Tibial nerve (tissue), 4 donors: ENCODE data around the gene CTSA.

ENCODE experiments used
- CTCF ChIP-seq, 5 experiments: fragments of 200-600 bp in 3 of 5; fragments of 450-650 bp in 2 of 5; sonication (generic) in 3 of 5; IDR thresholded peaks; one replicate each; pipeline ENCODE4 v1.5.1; 2016 to 2019; ENCODE audit warnings: antibody characterized with exemption in 5 of 5, mild to moderate bottlenecking in 3 of 5, moderate library complexity in 2 of 5
- EP300 ChIP-seq, 2 donors: sonication (generic); formaldehyde crosslinking; IDR thresholded peaks; one replicate each; pipeline ENCODE4 v1.6.1; 2017; ENCODE audit warnings: antibody characterized with exemption in 2 of 2, mild to moderate bottlenecking in 1 of 2
- POLR2A ChIP-seq, 2 donors: fragments of 450-650 bp; IDR thresholded peaks; one replicate each; pipeline ENCODE4 v1.6.1; 2017; ENCODE audit warnings: antibody characterized with exemption in 2 of 2, mild to moderate bottlenecking in 2 of 2, moderate library complexity in 2 of 2

DNA sequence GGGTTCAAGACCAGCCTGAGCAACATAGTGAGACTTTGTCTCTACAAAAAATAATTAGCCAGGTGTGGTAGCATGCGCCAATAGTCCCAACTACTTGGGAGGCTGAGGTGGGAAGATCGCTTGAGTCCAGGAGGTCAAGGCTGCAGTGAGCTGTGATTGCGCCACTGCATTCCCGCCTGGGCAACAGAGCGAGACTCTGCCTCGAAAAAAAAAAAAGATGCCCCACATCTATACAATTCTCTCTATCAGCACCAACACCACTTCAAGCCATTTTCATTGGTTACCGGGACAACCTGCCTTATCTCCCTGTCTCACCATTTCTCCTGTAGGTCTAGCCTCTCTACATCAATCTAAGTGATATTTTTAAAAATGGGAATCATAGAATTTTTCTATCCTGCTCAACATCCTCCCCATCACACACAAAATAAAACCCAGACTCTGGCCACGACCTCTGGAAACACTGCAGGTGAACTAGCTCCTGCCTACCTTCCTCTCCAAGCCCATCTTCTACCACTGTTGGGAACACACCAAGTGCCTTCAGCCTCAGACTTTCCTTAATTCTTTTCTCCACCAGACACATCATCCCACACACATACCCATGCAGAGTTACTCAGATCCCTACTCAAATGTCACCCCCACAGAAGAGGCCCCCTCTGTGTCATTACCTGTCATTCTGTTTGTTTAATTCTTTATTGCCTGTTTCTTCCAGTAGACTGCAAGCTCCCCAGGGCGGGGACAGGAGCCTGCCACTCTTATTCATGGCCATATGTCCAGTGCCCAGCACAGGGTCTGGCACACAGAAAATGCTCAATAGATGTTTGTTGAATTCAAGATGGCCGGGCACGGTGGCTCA, 30.4 kb downstream of the CTSA start:
- TF ChIP-seq CTCF (IDR thresholded peaks at IDR 0.05) (no peak), POLR2A (IDR thresholded peaks at IDR 0.05) (no peak), EP300 (IDR thresholded peaks at IDR 0.05) (no peak)
